ENCODE results near the gene NRCAM. TPM values are rescaled to one million over a fixed set of nuclear protein-coding genes. Genes with fewer than 3 reads are reported as not detected.

Gene NRCAM
- total RNA-seq, 2 experiments from 2014 or later = 3.4 to 7.0 TPM

DNA sequence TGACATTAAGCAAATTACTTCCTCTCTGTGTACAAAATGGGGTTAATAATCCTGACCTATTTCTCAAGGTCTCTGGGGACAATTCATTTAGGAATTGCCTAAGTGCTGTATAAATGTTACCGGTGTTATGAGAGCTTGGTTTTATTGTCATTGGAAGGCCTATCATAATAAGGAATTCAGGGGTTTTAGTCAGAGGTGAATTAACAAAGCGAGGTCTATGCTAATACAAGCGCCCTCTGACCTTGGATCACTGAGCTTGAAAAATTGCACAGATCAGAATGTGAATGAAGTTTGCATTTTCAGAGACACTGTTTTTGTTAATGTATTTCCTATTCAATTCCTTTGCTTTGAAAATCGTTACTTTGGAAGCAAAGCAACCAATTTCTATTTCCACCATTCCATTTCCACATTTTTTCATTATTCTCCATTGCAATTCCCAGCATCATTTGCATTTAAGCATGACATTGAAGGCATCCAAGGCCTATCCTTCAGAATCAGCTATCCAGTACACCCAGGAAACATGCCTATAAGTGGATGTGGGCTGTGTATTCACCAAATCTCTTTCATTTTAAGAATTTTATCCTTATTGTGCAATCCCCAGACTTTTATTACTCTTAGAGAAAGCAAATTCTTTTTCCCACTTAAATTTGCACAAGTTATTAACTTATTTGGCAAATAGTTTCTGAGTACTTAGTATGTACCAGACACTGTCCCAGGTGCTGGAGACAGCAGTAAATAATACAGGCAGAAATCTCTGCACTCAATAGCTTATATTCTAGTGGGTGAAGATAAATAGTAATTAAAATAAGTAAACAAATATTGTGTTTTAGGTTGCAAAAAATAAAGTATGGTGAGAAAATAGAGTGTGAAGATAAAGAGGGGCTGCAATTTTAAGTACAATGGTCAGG lies 133.1 kb downstream of the NRCAM start:
- CTCF ChIA-PET = no interaction called here
- no peak for ATAC-seq (ENCODE audit: poor library complexity)

DNA sequence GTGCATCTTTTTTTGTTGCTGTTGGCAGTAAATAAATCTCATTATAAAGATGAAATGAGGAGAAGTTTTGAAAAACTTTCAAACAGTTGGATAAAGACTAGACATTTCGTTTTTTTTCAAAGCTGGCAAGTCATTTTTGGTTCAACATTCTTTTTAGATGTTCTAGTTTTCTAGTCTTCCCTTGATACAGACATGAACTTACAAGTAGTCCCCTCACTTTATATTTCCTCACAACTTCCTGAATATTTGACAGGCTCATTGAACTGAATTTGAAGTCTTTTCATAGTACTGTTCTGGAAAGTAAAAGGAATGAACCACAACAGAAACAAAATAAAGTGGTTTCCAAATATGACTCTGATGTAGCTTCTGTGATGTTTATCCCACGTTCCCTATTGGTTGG lies 134.2 kb downstream of the NRCAM start:
- no peak for DNase-seq
- Histone ChIP-seq H3K4me1 (ENCODE audit: insufficient read depth, low read length) (no peaks in the 10 kb centered on the region), H3K36me3 (ENCODE audit: insufficient read depth, low read length) (no peaks in the 10 kb centered on the region), H3K27ac (ENCODE audit: low read depth in 1 of 2, low read length in 2 of 2) (no peak overlapping the region), H3K9me3 (ENCODE audit: control insufficient read depth in 1 of 2, insufficient read depth in 1 of 2, low read length in 2 of 2) (no peaks in the 10 kb centered on the region), H3K4me3 (ENCODE audit: low read length) (no peak overlapping the region), H3K27me3 (ENCODE audit: control insufficient read depth in 1 of 2, insufficient read depth in 2 of 2, low read length in 2 of 2) (no peaks in the 10 kb centered on the region)
- Mint-ChIP-seq H3K4me3 (no peak overlapping the region), H3K4me1 (ENCODE audit: low read depth) (no peaks in the 10 kb centered on the region), H3K27ac (no peak overlapping the region), H3K27me3 (no peaks in the 10 kb centered on the region), H3K9me3 (no peaks in the 10 kb centered on the region), H3K36me3 (ENCODE audit: low read depth) (no peaks in the 10 kb centered on the region)
- TF ChIP-seq, protein P1, sequence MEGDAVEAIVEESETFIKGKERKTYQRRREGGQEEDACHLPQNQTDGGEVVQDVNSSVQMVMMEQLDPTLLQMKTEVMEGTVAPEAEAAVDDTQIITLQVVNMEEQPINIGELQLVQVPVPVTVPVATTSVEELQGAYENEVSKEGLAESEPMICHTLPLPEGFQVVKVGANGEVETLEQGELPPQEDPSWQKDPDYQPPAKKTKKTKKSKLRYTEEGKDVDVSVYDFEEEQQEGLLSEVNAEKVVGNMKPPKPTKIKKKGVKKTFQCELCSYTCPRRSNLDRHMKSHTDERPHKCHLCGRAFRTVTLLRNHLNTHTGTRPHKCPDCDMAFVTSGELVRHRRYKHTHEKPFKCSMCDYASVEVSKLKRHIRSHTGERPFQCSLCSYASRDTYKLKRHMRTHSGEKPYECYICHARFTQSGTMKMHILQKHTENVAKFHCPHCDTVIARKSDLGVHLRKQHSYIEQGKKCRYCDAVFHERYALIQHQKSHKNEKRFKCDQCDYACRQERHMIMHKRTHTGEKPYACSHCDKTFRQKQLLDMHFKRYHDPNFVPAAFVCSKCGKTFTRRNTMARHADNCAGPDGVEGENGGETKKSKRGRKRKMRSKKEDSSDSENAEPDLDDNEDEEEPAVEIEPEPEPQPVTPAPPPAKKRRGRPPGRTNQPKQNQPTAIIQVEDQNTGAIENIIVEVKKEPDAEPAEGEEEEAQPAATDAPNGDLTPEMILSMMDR (IDR thresholded peaks at IDR 0.05) = no peak
- ATAC-seq (ENCODE audit: poor library complexity) = no peak
- intact Hi-C loops (cut with DNase I, micrococcal nuclease) = no loop called here
- ChIA-PET POLR2A (no interaction called here), CTCF (no interaction called here)

More for the DNA sequence above, 133.1 kb downstream of the NRCAM start:
- intact Hi-C loops (cut with DNase I, micrococcal nuclease) = no loop called here
- Histone ChIP-seq H3K9me3 (ENCODE audit: control insufficient read depth in 1 of 2, insufficient read depth in 1 of 2, low read length in 2 of 2) (no peaks in the 10 kb centered on the region), H3K4me3 (ENCODE audit: low read length) (no peak overlapping the region), H3K27ac (ENCODE audit: low read depth in 1 of 2, low read length in 2 of 2) (no peak overlapping the region), H3K36me3 (ENCODE audit: insufficient read depth, low read length) (no peaks in the 10 kb centered on the region), H3K27me3 (ENCODE audit: control insufficient read depth in 1 of 2, insufficient read depth in 2 of 2, low read length in 2 of 2) (no peaks in the 10 kb centered on the region), H3K4me1 (ENCODE audit: insufficient read depth, low read length) (no peaks in the 10 kb centered on the region)
- TF ChIP-seq, protein P1 (IDR thresholded peaks at IDR 0.05) = no peak
- H3K27ac Mint-ChIP-seq = no peak overlapping the region
- no peaks in the 10 kb centered on the region for H3K36me3 Mint-ChIP-seq (ENCODE audit: low read depth)
- POLR2A ChIA-PET = no interaction called here
- no peaks in the 10 kb centered on the region for H3K4me1 Mint-ChIP-seq (ENCODE audit: low read depth)
- DNase-seq = no peak
- no peaks in the 10 kb centered on the region for H3K9me3 Mint-ChIP-seq
- H3K4me3 Mint-ChIP-seq = no peak overlapping the region
- no peaks in the 10 kb centered on the region for H3K27me3 Mint-ChIP-seq

DNA sequence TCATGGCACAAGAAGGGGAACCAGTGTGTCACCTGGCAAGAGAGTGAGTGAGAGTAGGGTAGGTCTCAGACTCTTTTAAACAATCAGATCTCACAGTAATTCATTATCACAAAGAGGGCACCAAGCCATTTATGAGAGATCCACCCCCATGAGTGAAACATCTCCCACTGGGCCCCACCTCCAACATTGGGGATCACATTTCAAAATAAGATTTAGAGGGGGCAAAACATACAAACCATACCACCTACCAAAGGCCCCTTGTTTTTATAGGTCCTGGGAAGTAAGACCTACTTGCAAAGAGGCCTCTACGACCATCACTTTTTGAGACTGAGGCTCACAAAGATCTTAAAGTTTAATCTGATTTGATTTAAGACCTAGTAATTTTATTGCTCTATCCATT lies 134.9 kb downstream of the NRCAM start:
- TF ChIP-seq, protein P1 (IDR thresholded peaks at IDR 0.05) = no peak

More for the DNA sequence above, 134.9 kb downstream of the NRCAM start:
- intact Hi-C loops (cut with DNase I, micrococcal nuclease) = no loop called here
- no peak overlapping the region for H3K4me3 ChIP-seq (ENCODE audit: low read length)
- H3K36me3 ChIP-seq (ENCODE audit: insufficient read depth, low read length) = no peaks in the 10 kb centered on the region
- Mint-ChIP-seq H3K36me3 (ENCODE audit: low read depth) (no peaks in the 10 kb centered on the region), H3K4me3 (no peak overlapping the region), H3K27me3 (no peaks in the 10 kb centered on the region), H3K4me1 (ENCODE audit: low read depth) (no peaks in the 10 kb centered on the region), H3K9me3 (no peaks in the 10 kb centered on the region), H3K27ac (no peak overlapping the region)
- H3K27ac ChIP-seq (ENCODE audit: low read depth in 1 of 2, low read length in 2 of 2) = no peak overlapping the region
- no peaks in the 10 kb centered on the region for H3K4me1 ChIP-seq (ENCODE audit: insufficient read depth, low read length)
- POLR2A ChIA-PET = no interaction called here
- no peaks in the 10 kb centered on the region for H3K27me3 ChIP-seq (ENCODE audit: control insufficient read depth in 1 of 2, insufficient read depth in 2 of 2, low read length in 2 of 2)
- CTCF ChIA-PET = no interaction called here
- no peak for DNase-seq
- no peak for ATAC-seq (ENCODE audit: poor library complexity)
- H3K9me3 ChIP-seq (ENCODE audit: control insufficient read depth in 1 of 2, insufficient read depth in 1 of 2, low read length in 2 of 2) = peaks cover 0 to 3% of the 10 kb centered on the region in 2 experiments
